ENCODE data around the gene ERFL.

Gene ERFL

GRCh38 chr19:41913538-41914423 is 14.5 kb downstream of the ERFL start:
- DNase-seq (ENCODE audit: low spot score), result peak; percentile 68

- DNase-seq (ENCODE audit: low spot score), result peak; percentile 70
These were observed 15.2 kb downstream of the ERFL start for GRCh38 chr19:41912899-41913537.

GRCh38 chr19:41911889-41912731 is 16.1 kb downstream of the ERFL start:
- DNase-seq (ENCODE audit: low spot score), result no peak

GRCh38 chr19:41910992-41911888 is 17.0 kb downstream of the ERFL start:
- DNase-seq (ENCODE audit: low spot score), result no peak

- no peak for DNase-seq (ENCODE audit: low spot score)
These were observed 17.8 kb downstream of the ERFL start for GRCh38 chr19:41910240-41910991.

- no peak for DNase-seq (ENCODE audit: low spot score)
These were observed 18.5 kb downstream of the ERFL start for GRCh38 chr19:41909706-41910105.

GRCh38 chr19:41908724-41909464 is 19.4 kb downstream of the ERFL start:
- DNase-seq (ENCODE audit: low spot score), result no peak

GRCh38 chr19:41907994-41908615 is 20.1 kb downstream of the ERFL start:
- DNase-seq (ENCODE audit: low spot score), result no peak

GRCh38 chr19:41906916-41907680 is 21.2 kb downstream of the ERFL start:
- no peak for DNase-seq (ENCODE audit: low spot score)

- DNase-seq (ENCODE audit: low spot score), result no peak
These were observed 22.0 kb downstream of the ERFL start for GRCh38 chr19:41906271-41906670.

- DNase-seq (ENCODE audit: low spot score), result no peak
These were observed 22.8 kb downstream of the ERFL start for GRCh38 chr19:41905273-41906002.

- no peak for DNase-seq (ENCODE audit: low spot score)
These were observed 24.0 kb downstream of the ERFL start for GRCh38 chr19:41904118-41904870.

- DNase-seq (ENCODE audit: low spot score), result no peak
These were observed 24.9 kb downstream of the ERFL start for GRCh38 chr19:41903193-41903953.

GRCh38 chr19:41902594-41902993 is 25.7 kb downstream of the ERFL start:
- no peak for DNase-seq (ENCODE audit: low spot score)

GRCh38 chr19:41901707-41902360 is 26.4 kb downstream of the ERFL start:
- no peak for DNase-seq (ENCODE audit: low spot score)

GRCh38 chr19:41898235-41898634 is 30.0 kb downstream of the ERFL start:
- no peak for DNase-seq (ENCODE audit: low spot score)

Data from iPS-NIHi11 (cell line).